Psoas muscle (tissue), 8 donors: ENCODE data around the gene ZNF860. TPM values are rescaled to one million over a fixed set of nuclear protein-coding genes. Genes with fewer than 3 reads are reported as not detected.
"Not testable (repeated sequence)": the region's sequence is repeated elsewhere in the genome, so short reads cannot be mapped to it uniquely, and the experiment has no call there.

Source experiments
- ATAC-seq, 4 donors: fragments of 200-7000 bp; cut with Tn5 transposase; one replicate each; pipeline ENCODE4 v1.9.1; 2020; ENCODE audit warnings: moderate library complexity in 3 of 4, mild to moderate bottlenecking in 2 of 4
- DNase-seq, 2 donors: peaks; one replicate each; pipeline ENCODE4 v3.0.0-alpha.2; 2020
- H3K27ac ChIP-seq: fragments of 200-600 bp; one replicate; pipeline ENCODE4 v1.8.0; 2022
- H3K27me3 ChIP-seq, 3 donors: fragments of 200-600 bp in 1 of 3; one replicate each; pipeline versions ENCODE4 v1.6.1 to v1.8.0; 2013 to 2022; ENCODE audit warnings: low read length in 2 of 3, mild to moderate bottlenecking in 2 of 3, moderate library complexity in 1 of 3; ENCODE audit not compliant: insufficient read depth in 3 of 3
- H3K36me3 ChIP-seq, 2 donors: fragments of 200-600 bp in 1 of 2; one replicate each; pipeline versions ENCODE4 v1.6.1 to v1.8.0; 2013 to 2022; ENCODE audit warnings: low read depth in 1 of 2, mild to moderate bottlenecking in 1 of 2, moderate library complexity in 1 of 2; ENCODE audit not compliant: insufficient read depth in 1 of 2
- H3K4me1 ChIP-seq: fragments of 200-600 bp; one replicate; pipeline ENCODE4 v1.8.0; 2022
- H3K4me3 ChIP-seq: fragments of 200-600 bp; one replicate; pipeline ENCODE4 v1.8.0; 2022; ENCODE audit warnings: mild to moderate bottlenecking
- H3K9me3 ChIP-seq: fragments of 200-600 bp; one replicate; pipeline ENCODE4 v1.8.0; 2022
- CTCF ChIP-seq: fragments of 200-600 bp; IDR thresholded peaks from one replicate; pipeline ENCODE4 v1.8.0; 2022; ENCODE audit warnings: antibody characterized with exemption
- WGBS, 3 donors: extraction: QIAGEN DNeasy Blood & Tissue Kit; methylation state at CpG; one replicate each; pipeline versions ENCODE4 v1.1.6 to v1.1.7; 2013; 5-methylcytosine and 5-hydroxymethylcytosine counted together
- intact Hi-C, 2 donors: fragments of 100-400 bp; cut with DNase I; formaldehyde crosslinking; loops; one replicate each; pipeline versions ENCODE4 v1.11.0 to v1.14.2; 2022
- polyA plus RNA-seq, 3 donors: library from polyadenylated mRNA; stranded (reverse); fragments of 200-250 nt; gene quantifications; one replicate each; pipeline ENCODE4 v1.2.3, GENCODE V29; 2013
- total RNA-seq, 4 donors: library from RNA; stranded (reverse); fragmentation: NEBNext Ultra II Directional in 2 of 4; extraction: Animal tissue kit (Norgen Biotek cat#: 25700) in 2 of 4; gene quantifications; one replicate each; pipeline versions ENCODE4 v1.2.1 to v1.2.4, GENCODE V29; 2021 to 2023
- donor health status: healthy with polysubstance abuse.
- donor health status: DM: no; HTN: no; CAD: no; lungs with moderate emphysema.
- donor health status: Bipolar disorder and iron deficiency.
- donor health status: healthy.
- donor health status: DM: yes; HTN: yes; CAD: no.
- donor health status: DM: no; HTN: no; CAD: no.
- donor health status: DM: no; HTN: no; CAD: no.
- donor health status: DM: yes; HTN: yes; CAD: no.

The ZNF860 gene
- total and polyA plus RNA-seq, 7 donors = 0.01 to 0.08 (median 0.05) TPM; not detected in 4

GRCh38 chr3:31993843-31994242 is 12.3 kb downstream of the ZNF860 start:
- Histone ChIP-seq H3K27me3 (no peaks in the 10 kb centered on the region), H3K36me3 (no peaks in the 10 kb centered on the region), H3K27ac (no peak overlapping the region), H3K4me3 (no peak overlapping the region), H3K9me3 (peaks cover 25% of the 10 kb centered on the region), H3K4me1 (no peaks in the 10 kb centered on the region)
- no peak for DNase-seq
- intact Hi-C loops = no loop called here
- TF ChIP-seq CTCF = no peak
- ATAC-seq = no peak
- 93 to 97% (median 93%) methylated on average over 1 of the region's 1 CpG for WGBS, 3 donors

- DNase-seq, H3K36me3 ChIP-seq, ATAC-seq, H3K27ac ChIP-seq, H3K4me3 ChIP-seq, intact Hi-C loops, H3K27me3 ChIP-seq, H3K4me1 ChIP-seq: not testable (repeated sequence)
- H3K9me3 ChIP-seq = peaks cover 19% of the 10 kb centered on the region
- 78 to 92% (median 91%) methylated on average over 5 of the region's 5 CpGs for WGBS, 3 donors
Measured at GRCh38 chr3:31995026-31995425, 13.5 kb downstream of the ZNF860 start.

GRCh38 chr3:31996195-31996594 is 14.6 kb downstream of the ZNF860 start:
- 61 to 95% (median 75%) methylated on average over 1 of the region's 1 CpG for WGBS, 3 donors
- ATAC-seq (no peak), DNase-seq (no peak)
- H3K9me3 ChIP-seq = peaks cover 7% of the 10 kb centered on the region
- no peaks in the 10 kb centered on the region for H3K4me1 ChIP-seq
- no peak overlapping the region for H3K4me3 ChIP-seq
- intact Hi-C loops = no loop called here
- H3K36me3 ChIP-seq = no peaks in the 10 kb centered on the region
- no peak for TF ChIP-seq CTCF
- H3K27me3 ChIP-seq = no peaks in the 10 kb centered on the region
- no peak overlapping the region for H3K27ac ChIP-seq

- 64 to 67% (median 66%) methylated on average over 6 of the region's 6 CpGs for WGBS, 3 donors
- H3K27ac ChIP-seq = no peak overlapping the region
- no peak for DNase-seq
- H3K9me3 ChIP-seq = peaks cover 2% of the 10 kb centered on the region
- H3K4me1 ChIP-seq = no peaks in the 10 kb centered on the region
- no peak for TF ChIP-seq CTCF
- intact Hi-C loops = no loop called here
- no peaks in the 10 kb centered on the region for H3K27me3 ChIP-seq
- H3K36me3 ChIP-seq = no peaks in the 10 kb centered on the region
- H3K4me3 ChIP-seq = no peak overlapping the region
- no peak for ATAC-seq
Measured at GRCh38 chr3:31997500-31997899, 15.9 kb downstream of the ZNF860 start.

- 88 to 91% (median 88%) methylated on average over 7 of the region's 7 CpGs for WGBS, 3 donors
- H3K27ac ChIP-seq = no peak overlapping the region
- intact Hi-C loops = no loop called here
- H3K36me3 ChIP-seq = no peaks in the 10 kb centered on the region
- no peak for TF ChIP-seq CTCF
- DNase-seq (no peak), ATAC-seq (no peak)
- no peaks in the 10 kb centered on the region for H3K27me3 ChIP-seq
- no peaks in the 10 kb centered on the region for H3K9me3 ChIP-seq
- H3K4me3 ChIP-seq = no peak overlapping the region
- H3K4me1 ChIP-seq = no peaks in the 10 kb centered on the region
Measured at GRCh38 chr3:31999907-32000439, 18.4 kb downstream of the ZNF860 start.
